Karpas-422 (cell line): ENCODE data around the gene CDCA3. TPM values are rescaled to one million over a fixed set of nuclear protein-coding genes. Genes with fewer than 3 reads are reported as not detected.
"Not testable (repeated sequence)": the region's sequence is repeated elsewhere in the genome, so short reads cannot be mapped to it uniquely, and the experiment has no call there.

Experiments
- DNase-seq: peaks from one replicate; pipeline ENCODE4 v3.0.0-alpha.2; 2015
- H2AFZ ChIP-seq: fragments of 200-600 bp; sonication (generic); 2 replicates; pipeline ENCODE4 v1.6.1; 2014; ENCODE audit warnings: antibody characterized with exemption, low read length, mixed read lengths
- H3K27ac ChIP-seq: fragments of 200-600 bp; sonication (generic); 2 replicates; pipeline ENCODE4 v1.5.1; 2014; ENCODE audit warnings: mild to moderate bottlenecking, low read length, moderate library complexity
- H3K27me3 ChIP-seq: fragments of 200-600 bp; sonication (generic); 2 replicates; pipeline ENCODE4 v1.6.1; 2014; ENCODE audit warnings: low read length, mixed read lengths
- H3K36me3 ChIP-seq: fragments of 200-600 bp; sonication (generic); 2 replicates; pipeline ENCODE4 v1.6.1; 2014; ENCODE audit warnings: low read length, mixed read lengths; ENCODE audit not compliant: insufficient read depth
- H3K4me1 ChIP-seq: fragments of 200-600 bp; sonication (generic); 2 replicates; pipeline ENCODE4 v1.6.1; 2014; ENCODE audit warnings: mild to moderate bottlenecking, low read length, mixed read lengths
- H3K4me2 ChIP-seq: fragments of 200-600 bp; sonication (generic); 2 replicates; pipeline ENCODE4 v1.6.1; 2014; ENCODE audit warnings: low read length, low read depth, mild to moderate bottlenecking; ENCODE audit not compliant: poor library complexity, severe bottlenecking
- H3K4me3 ChIP-seq: fragments of 200-600 bp; sonication (generic); 2 replicates; pipeline ENCODE4 v1.5.1; 2014; ENCODE audit warnings: mild to moderate bottlenecking, antibody characterized with exemption, low read length, mixed read lengths
- H3K79me2 ChIP-seq: fragments of 200-600 bp; sonication (generic); 2 replicates; pipeline ENCODE4 v1.6.1; 2014; ENCODE audit warnings: mild to moderate bottlenecking, low read length, mixed read lengths
- H3K9ac ChIP-seq: fragments of 200-600 bp; sonication (generic); 2 replicates; pipeline ENCODE4 v1.6.0; 2014; ENCODE audit warnings: low read length
- H3K9me2 ChIP-seq: fragments of 200-600 bp; sonication (generic), shearing (Covaris generic); replicated peaks from 2 replicates; pipeline ENCODE4 v1.6.0; 2014; ENCODE audit warnings: mild to moderate bottlenecking, low read length, moderate library complexity; ENCODE audit not compliant: insufficient read depth
- H3K9me3 ChIP-seq: fragments of 300-700, 200-600 bp; sonication (generic); 2 replicates; pipeline ENCODE4 v1.6.1; 2014; ENCODE audit warnings: low read length, mixed read lengths
- H4K20me1 ChIP-seq: fragments of 200-600 bp; sonication (generic); 2 replicates; pipeline ENCODE4 v1.6.1; 2014; ENCODE audit warnings: mild to moderate bottlenecking, antibody characterized with exemption, low read length, low read depth; ENCODE audit not compliant: insufficient read depth
- total RNA-seq: library from RNA; depleted of rRNA; stranded (reverse); fragments of >200 nt; shearing (Covaris generic); gene quantifications from 2 replicates; pipeline ENCODE4 v1.2.3, GENCODE V29; 2014; ENCODE audit warnings: low replicate concordance; rRNA removed

The CDCA3 gene
- total RNA-seq, result 47.6 and 70.0 TPM in 2 replicates

DNA sequence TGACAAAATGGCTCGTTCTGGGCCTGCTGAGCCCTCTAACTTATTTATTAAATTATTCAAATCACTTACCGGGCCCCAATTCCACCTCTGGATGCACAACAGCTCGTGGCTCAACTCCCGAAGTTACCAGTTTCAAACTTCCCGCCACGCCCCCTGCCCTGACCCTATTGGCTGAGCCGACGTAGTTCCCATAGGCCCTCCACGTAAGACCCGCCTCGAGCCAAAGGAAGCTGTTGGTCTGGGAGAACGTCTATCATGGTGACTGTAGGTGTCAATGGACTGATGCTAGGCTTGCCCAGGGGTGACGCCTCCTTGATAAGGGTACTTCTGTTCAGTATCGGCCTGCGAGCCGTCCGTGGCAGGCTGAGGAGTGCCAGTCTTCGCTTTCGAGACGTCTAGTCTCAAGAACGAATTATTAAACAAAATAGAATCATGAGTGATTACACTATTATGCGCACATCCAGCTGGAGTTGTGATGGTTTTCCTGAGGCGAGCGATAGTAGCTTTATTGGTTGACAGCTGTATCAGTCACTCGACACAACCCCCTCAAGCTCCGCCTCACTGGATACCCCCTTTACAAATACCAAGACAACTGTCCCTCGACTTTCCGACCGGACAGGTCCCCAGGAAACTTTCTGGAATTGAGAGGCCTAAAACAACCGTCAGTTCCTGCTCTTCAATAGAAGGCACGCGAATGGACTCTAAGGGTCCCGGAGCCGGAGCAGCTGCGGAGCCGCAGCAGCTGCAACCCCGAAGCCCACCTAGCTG, at the start of gene CDCA3:
CDCA3 (minus strand) TSS at position 134 of the 768 bp plus-strand sequence. CDS start 334 bp downstream, outside the sequence.
- Histone ChIP-seq H3K9me2 (no peaks in the 10 kb centered on the region), H3K4me1 (peaks cover 51% of the 10 kb centered on the region), H3K9me3 (no peaks in the 10 kb centered on the region), H3K27ac (peak within 1 kb of the TSS; percentile 86), H3K4me3 (peak within 1 kb of the TSS; percentile 88), H2AFZ (peak within 1 kb of the TSS; percentile 6; the same call in 1 of the 2 replicates), H3K9ac (peak within 1 kb of the TSS; percentile 88), H3K27me3 (no peaks in the 10 kb centered on the region), H4K20me1 (peaks cover 6% of the 10 kb centered on the region; the same call in 1 of the 2 replicates), H3K36me3 (peaks cover 15% of the 10 kb centered on the region), H3K4me2 (peak within 1 kb of the TSS; percentile 89), H3K79me2 (peaks cover 52% of the 10 kb centered on the region)
- DNase-seq, result peak; percentile 99

DNA sequence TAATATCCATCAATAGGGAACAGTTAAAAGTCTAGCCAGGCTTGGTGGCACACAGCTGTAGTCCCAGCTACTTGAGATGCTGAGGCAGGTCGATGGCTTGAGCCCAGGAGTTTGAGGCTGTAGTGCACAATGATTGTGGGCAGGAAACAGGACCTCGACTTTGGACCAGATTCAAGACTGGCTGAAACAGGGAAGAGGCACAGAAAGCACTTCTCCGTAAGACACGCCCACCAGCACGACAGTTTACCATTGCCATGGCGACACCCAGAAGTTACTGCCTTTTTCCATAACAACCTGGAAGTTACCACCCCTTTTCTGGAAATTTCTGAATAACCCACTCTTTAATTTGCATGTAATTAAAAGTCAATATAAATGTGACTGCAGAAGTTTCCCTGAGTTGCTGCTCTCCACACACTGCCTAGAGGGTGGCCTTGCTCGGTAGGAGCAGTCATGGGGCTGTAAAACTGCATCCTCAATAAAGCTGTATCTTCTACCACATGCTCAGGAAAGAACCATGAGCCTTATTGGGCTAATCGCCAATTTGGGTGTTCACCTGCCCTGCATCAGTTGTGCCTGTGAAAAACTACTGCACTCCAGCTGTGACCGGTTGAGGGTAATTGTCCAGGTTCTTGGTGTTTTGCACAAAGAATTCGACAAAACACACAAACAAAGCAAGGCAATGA, 48.9 kb upstream of the CDCA3 start:
- no peak overlapping the region for H2AFZ ChIP-seq
- no peak overlapping the region for H3K9ac ChIP-seq
- H3K27ac ChIP-seq, result no peak overlapping the region
- no peaks in the 10 kb centered on the region for H3K27me3 ChIP-seq
- H3K9me2 ChIP-seq, result no peaks in the 10 kb centered on the region
- no peak overlapping the region for H3K4me2 ChIP-seq
- no peaks in the 10 kb centered on the region for H4K20me1 ChIP-seq
- H3K36me3 ChIP-seq, result no peaks in the 10 kb centered on the region
- H3K4me1 ChIP-seq, result peaks cover 19% of the 10 kb centered on the region
- DNase-seq, result no peak
- H3K9me3 ChIP-seq, result no peaks in the 10 kb centered on the region
- H3K4me3 ChIP-seq, result no peak overlapping the region
- no peaks in the 10 kb centered on the region for H3K79me2 ChIP-seq

DNA sequence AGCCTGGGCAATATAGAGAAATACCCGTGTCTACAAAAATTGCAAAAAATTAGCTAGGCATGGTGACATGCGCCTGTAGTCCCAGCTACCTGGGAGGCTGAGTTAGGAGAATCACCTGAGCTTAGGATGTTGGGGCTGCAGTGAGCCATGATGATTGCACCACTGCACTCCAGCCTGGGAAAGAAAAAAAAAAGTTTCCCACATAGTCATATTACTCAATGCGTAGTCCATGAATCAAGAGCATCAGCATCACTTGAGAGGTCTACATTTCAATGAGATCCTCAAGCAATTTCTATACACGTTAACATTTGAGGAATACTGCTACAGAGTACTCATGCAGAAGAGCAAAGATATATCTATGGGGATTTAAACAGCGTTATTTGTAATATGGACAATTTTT, 48.3 kb upstream of the CDCA3 start:
- no peaks in the 10 kb centered on the region for H3K27me3 ChIP-seq
- H3K9ac ChIP-seq, result no peak overlapping the region
- peaks cover 16% of the 10 kb centered on the region for H3K4me1 ChIP-seq
- H3K27ac ChIP-seq, result no peak overlapping the region
- no peaks in the 10 kb centered on the region for H4K20me1 ChIP-seq
- H2AFZ ChIP-seq, result no peak overlapping the region
- no peaks in the 10 kb centered on the region for H3K79me2 ChIP-seq
- H3K9me2 ChIP-seq, result no peaks in the 10 kb centered on the region
- H3K9me3 ChIP-seq, result no peaks in the 10 kb centered on the region
- H3K36me3 ChIP-seq, result no peaks in the 10 kb centered on the region
- DNase-seq, result no peak
- H3K4me3 ChIP-seq, result no peak overlapping the region
- H3K4me2 ChIP-seq, result no peak overlapping the region

DNA sequence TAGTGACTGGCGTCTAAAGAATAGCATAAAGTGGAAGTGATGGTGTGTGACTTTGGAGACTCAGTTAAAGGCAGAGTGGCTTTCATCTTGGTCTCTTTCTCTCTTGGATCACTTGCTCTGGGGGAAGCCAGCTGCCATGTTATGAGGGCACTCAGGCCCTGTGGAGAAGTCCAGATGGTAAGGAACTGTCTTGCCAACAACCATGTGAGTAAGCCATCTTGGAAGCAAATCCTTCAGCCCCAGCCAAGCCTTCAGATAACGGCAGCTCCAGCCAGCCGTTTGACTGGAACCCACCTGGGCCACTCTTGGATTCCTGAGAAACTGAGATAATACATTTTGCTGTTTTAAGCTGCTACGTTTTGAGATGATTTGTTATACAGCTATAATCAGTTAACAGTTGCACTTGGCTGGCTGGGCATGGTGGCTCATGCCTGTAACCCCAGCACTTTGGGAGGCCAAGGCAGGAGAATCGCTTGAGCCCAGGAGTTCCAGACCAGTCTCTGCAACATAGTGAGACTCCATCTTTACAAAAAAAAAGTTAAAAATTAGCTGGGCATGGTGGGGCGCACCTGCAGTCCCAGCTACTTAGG, 45.9 kb upstream of the CDCA3 start:
- Histone ChIP-seq H3K9me2 (no peaks in the 10 kb centered on the region), H3K9me3 (no peaks in the 10 kb centered on the region), H3K27ac (no peak overlapping the region), H3K4me3 (no peak overlapping the region), H3K9ac (0 out of 2 replicates have a peak overlapping the region, but pooled peaks have one; percentile 7), H3K27me3 (no peaks in the 10 kb centered on the region), H4K20me1 (no peaks in the 10 kb centered on the region), H3K36me3 (no peaks in the 10 kb centered on the region), H3K79me2 (no peaks in the 10 kb centered on the region), H3K4me2 (no peak overlapping the region), H2AFZ (no peak overlapping the region), H3K4me1 (peaks cover 4% of the 10 kb centered on the region; the same call in 1 of the 2 replicates)
- DNase-seq, result no peak

DNA sequence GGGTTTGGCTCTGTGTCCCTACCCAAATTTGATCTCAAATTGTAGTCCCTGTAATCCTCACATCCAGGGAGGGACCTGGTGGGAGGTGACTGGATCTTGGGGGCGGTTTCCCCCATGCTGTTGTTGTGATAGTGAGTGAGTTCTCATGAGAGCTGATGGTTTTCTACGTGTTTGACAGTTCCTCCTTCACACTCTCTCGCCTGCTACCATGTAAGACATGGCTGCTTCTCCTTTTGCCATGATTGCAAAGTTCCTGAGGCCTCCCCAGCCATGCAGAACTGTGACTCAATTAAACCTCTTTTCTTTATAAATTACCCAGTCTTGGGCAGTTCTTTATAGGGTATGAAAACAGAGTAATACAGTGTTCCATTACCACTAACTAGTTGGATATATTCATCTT, 43.2 kb upstream of the CDCA3 start:
- no peaks in the 10 kb centered on the region for H3K36me3 ChIP-seq
- no peaks in the 10 kb centered on the region for H3K79me2 ChIP-seq
- H3K27me3 ChIP-seq, result no peaks in the 10 kb centered on the region
- no peaks in the 10 kb centered on the region for H3K9me2 ChIP-seq
- H3K4me2 ChIP-seq, result no peak overlapping the region
- no peak overlapping the region for H3K4me3 ChIP-seq
- H2AFZ ChIP-seq, result no peak overlapping the region
- H4K20me1 ChIP-seq, result no peaks in the 10 kb centered on the region
- no peak overlapping the region for H3K27ac ChIP-seq
- H3K9ac ChIP-seq, result no peak overlapping the region
- no peaks in the 10 kb centered on the region for H3K9me3 ChIP-seq
- peaks cover 14% of the 10 kb centered on the region for H3K4me1 ChIP-seq
- no peak for DNase-seq

DNA sequence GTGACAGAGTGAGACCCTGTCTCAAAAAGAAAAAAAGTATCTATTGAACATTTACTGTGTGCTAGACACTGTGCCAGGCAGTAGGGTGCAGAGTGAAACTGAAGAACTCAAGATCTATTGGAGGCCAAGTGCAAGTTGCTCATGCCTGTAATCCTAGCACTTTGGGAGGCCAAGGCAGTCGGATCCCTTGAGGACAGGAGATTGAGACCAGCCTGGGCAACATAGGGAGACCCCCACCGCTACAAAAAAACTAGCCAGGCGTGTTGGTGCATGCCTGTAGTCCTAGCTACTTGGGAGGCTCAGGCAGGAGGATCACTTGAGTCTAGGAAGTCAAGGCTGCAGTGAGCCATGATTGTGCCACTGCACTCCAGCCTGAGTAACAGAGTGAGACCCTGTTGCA, 41.6 kb upstream of the CDCA3 start:
- not testable (repeated sequence) for H4K20me1 ChIP-seq, H3K9me3 ChIP-seq, H3K4me2 ChIP-seq, H3K36me3 ChIP-seq, H3K27ac ChIP-seq, H3K27me3 ChIP-seq, H3K9me2 ChIP-seq, H3K9ac ChIP-seq, H3K4me3 ChIP-seq, H2AFZ ChIP-seq, H3K79me2 ChIP-seq, DNase-seq
- peaks cover 14% of the 10 kb centered on the region for H3K4me1 ChIP-seq

DNA sequence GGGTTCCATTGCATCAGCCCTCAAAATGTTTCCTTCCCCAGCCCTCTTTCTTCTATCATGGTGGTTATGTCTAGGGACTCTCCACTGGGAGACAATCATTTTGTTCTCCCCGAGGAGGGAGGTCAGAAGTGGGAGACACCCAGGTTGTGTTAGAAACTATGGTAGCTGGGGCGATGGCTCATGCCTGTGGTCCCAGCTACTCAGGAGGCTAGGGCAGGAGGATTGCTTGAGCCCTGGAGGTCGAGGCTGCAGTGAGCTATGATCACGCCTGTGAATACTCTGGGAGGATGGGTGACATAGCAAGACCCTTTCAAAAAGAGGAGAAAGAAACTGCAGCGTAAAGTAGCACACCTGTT, 40.5 kb upstream of the CDCA3 start:
- Histone ChIP-seq H3K79me2 (no peaks in the 10 kb centered on the region), H3K9me2 (no peaks in the 10 kb centered on the region), H3K4me3 (peak overlapping the region; percentile 57; the same call in 1 of the 2 replicates), H3K36me3 (peaks cover 4% of the 10 kb centered on the region; the same call in 1 of the 2 replicates), H3K4me2 (peak overlapping the region; percentile 68), H3K9me3 (no peaks in the 10 kb centered on the region), H2AFZ (peak overlapping the region; percentile 93; the same call in 1 of the 2 replicates), H3K9ac (peak overlapping the region; percentile 64), H3K4me1 (peaks cover 14% of the 10 kb centered on the region), H4K20me1 (no peaks in the 10 kb centered on the region), H3K27ac (no peak overlapping the region), H3K27me3 (no peaks in the 10 kb centered on the region)
- no peak for DNase-seq
